Islet of Langerhans (tissue), 1 donor: ENCODE measurements around the gene TMEM30B.
A peak's percentile ranks its signal among the peaks of the same experiment; 100 is the strongest.
"Not testable (repeated sequence)": the region's sequence is repeated elsewhere in the genome, so short reads cannot be mapped to it uniquely, and the experiment has no call there.

Experiments
- FAIRE-seq: peaks from one replicate; lab custom pipeline; 2011; peaks lifted over from hg19 to GRCh38; lab: Jason Lieb, UNC

Gene TMEM30B

GRCh38 chr14:61281186-61281947, at the start of gene TMEM30B:
Gene TMEM30B (minus strand): TSS chr14:61281338. CDS start chr14:61281147, 191 bp downstream.
- FAIRE-seq = peak; percentile 91

- no peak for FAIRE-seq
Measured at GRCh38 chr14:61330511-61330910, 49.4 kb upstream of the TMEM30B start.

GRCh38 chr14:61329478-61330051, 48.4 kb upstream of the TMEM30B start:
- FAIRE-seq = no peak

DNA sequence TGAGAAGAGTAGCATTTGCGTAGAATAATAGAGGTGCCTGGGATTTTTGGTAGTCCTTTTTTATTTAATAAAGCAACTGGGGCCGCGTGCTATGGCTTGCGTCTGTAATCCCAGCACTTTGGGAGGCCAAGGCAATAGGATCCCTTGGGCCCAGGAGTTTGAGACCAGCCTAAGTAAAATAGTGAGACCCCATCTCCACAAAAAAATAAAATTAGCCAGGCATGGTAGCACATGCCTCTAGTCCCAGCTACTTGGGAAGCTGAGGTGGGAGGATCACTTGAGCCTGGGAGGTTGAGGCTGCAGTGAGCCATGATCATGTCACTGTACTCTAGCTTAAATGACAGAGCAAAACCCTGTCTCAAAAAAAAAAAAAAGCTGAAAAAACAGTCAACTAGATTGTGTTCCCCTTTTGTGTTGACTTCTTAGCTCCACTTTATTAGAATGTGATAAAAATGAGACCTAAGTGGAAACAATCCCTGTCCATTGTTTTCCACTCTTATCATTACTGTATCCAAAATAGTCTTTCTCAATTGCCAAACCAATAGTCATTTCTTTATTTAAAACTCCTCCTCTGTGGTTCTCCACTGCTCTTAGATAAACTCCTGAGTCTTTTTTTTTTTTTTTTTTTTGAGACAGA, 47.6 kb upstream of the TMEM30B start:
- no peak for FAIRE-seq

GRCh38 chr14:61326847-61327246, 45.7 kb upstream of the TMEM30B start:
- no peak for FAIRE-seq

DNA sequence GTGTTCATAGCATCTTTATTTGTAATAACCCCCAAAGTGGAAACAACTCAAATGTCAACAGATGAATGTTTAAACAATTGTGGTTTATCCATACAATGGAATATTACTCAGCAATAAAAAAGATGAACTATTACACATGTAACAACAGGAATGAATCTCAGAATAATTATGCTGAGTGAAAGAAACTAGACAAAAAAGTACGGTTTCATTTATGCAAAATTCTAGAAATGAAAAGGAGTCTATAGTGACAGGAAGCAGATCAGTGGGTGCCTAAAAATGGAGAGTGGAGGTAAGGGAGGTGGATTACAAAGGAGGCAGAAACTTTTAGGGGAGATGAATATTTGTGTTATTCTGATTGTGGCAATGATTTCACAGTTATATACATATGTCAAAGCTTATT, 45.0 kb upstream of the TMEM30B start:
- FAIRE-seq = no peak

GRCh38 chr14:61325166-61325565, 44.0 kb upstream of the TMEM30B start:
- FAIRE-seq = no peak

DNA sequence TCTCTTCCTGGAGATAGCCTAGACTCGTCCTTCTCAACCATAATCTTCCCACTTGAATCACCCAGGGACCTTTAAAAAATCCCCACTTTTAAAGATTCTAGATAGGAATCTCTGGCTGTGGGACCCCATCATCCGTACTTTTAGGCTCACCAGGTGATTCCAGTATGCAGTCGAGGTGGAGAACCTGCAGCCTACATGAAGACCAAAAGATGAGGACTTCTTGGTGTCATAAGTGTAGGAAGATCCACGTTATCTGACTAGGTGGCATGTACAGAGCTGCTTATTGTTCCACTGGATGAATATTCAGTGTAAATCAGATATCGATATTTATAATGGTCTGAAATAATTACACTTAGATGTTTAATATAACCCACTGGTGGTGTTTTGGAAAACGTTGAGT, 42.8 kb upstream of the TMEM30B start:
- FAIRE-seq = no peak

DNA sequence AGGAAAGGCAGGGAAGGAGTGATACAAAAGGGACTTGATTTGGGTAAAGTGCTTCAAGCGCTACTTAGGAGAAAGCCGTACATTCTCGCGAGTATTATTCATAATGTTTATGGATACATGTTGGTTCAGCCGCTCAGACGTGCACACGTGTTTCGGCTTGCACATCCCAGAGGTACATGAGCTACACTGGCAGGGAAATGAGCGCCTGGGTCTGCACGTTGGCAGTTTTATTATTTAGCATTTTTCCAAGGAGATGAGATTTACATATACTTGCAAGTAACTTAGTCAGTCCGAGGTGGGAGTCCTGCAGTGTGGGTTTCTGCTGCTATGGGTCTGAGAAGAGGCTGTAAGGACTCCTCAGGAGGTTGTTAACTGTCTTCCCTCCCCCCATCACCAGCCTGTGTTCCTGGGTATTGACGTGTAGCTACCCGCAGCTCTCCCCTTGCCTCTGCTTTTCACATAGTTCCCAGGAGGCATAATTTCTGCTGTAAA, 41.7 kb upstream of the TMEM30B start:
- FAIRE-seq = peak; percentile 70

- no peak for FAIRE-seq
Measured at GRCh38 chr14:61322011-61322798, 41.1 kb upstream of the TMEM30B start.

GRCh38 chr14:61321385-61322010, 40.4 kb upstream of the TMEM30B start, which contains the start of gene PRKCH:
Gene PRKCH (plus strand): TSS chr14:61321579. CDS start chr14:61322102, 523 bp downstream.
- FAIRE-seq = no peak

DNA sequence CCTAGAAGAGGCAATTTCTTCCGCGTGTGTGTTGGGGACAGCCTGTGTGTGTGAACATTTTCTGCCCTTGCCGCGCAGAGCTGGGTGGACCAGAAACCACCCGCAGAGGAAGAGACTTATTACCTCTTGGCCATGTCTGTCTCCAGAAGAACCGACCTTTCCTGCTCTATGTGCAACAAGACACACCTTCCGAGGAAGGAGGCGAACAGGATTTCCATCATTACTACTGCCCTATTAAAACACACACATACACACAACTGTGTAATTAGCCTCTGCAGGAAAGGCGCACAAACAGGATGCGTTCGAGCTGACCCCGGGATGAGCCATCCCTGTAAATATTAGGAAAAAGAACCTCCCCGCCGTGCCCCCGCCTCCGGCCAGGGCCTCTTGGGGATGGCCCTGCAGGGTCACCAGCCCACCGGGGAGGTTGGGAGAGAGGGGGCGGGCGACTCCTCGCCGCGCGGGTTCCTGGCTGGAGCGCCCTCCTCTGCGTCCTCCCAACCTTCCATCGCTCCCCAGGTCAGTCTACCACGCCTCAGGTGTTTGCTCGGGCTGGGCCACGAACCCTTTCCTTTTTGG, 39.8 kb upstream of the TMEM30B start:
- no peak for FAIRE-seq

- not testable (repeated sequence) for FAIRE-seq
Measured at GRCh38 chr14:61320170-61320569, 39.0 kb upstream of the TMEM30B start.

GRCh38 chr14:61319706-61320105, 38.6 kb upstream of the TMEM30B start:
- FAIRE-seq = no peak

DNA sequence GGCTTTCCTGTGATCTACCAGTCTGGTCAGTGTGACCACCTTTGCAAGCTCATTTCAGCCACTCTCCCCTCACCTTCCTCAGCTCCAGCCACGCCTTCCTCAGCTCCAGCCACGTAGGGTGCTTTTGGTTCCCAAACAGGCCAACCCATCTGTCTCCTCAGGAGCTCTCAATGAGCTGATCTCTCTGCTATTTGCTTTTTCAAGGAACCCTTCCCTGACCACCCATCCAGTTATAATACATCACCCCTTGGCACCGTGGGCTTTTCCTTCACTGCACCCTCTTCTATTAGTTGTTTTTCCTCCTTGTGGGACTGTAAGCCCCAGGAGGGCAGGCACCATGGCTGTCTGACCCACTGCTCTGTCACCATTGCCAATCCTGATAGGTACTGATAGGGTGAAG, 37.9 kb upstream of the TMEM30B start:
- FAIRE-seq = no peak

- no peak for FAIRE-seq
Measured at GRCh38 chr14:61315313-61315712, 34.2 kb upstream of the TMEM30B start.

GRCh38 chr14:61308701-61309100, 27.6 kb upstream of the TMEM30B start:
- FAIRE-seq = not testable (repeated sequence)

DNA sequence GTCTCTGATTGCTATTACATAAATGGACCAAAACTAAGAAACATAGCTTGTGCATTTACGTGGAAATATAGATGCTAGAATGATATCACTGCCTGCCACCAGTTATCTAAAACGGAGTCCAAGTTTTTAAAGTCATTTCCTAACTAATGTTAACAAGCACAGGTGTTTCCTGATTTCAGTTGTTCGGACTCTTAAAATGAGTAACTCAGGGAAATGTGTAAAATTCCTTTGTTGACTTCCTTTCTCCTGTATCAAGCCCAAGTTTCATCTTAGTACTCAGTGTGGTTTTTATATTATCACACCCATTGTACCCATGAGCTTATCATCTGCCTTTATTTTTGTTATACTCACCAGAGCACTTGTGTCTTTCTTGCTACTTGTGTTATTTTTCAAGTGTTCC, 27.1 kb upstream of the TMEM30B start:
- FAIRE-seq = no peak

DNA sequence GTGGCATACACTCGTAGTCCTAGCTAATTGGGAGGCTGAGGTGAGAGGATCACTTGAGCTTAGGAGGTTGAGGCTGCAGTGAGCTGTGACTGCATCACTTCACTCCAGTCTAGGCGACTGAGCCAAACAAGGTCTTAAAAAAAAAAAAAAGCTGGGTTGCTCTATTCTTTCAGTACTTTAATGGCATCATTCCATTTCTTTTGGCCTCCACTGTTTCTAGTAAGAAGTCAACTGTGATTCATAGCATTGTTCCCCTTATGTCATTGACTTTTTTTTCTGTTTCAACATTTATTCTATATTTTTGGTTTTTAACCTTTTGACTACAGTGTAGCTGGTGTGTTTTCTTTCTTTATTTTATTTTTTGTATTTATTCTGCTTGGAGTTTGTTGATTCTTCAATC, 23.6 kb upstream of the TMEM30B start:
- FAIRE-seq = no peak

DNA sequence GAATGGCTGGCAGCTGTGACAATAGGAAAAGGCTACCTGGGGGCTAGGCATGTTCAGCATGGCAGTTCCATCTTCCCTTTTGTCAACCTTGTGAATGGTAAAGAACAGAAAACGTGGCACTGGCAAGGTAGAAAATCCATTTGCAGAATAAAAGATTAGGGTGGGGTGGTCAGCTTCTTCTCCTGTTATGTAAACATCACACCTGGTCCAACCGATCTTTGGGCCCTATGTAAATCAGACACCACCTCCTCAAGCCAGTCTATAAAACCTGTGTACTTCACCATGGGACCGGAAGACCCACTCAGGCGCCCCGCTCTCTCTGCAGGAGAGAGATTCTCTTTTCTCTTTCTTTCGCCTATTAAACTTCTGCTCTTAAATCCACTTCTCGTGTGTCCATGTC, 19.6 kb upstream of the TMEM30B start:
- FAIRE-seq = no peak

GRCh38 chr14:61300209-61300608, 19.1 kb upstream of the TMEM30B start:
- FAIRE-seq = no peak

DNA sequence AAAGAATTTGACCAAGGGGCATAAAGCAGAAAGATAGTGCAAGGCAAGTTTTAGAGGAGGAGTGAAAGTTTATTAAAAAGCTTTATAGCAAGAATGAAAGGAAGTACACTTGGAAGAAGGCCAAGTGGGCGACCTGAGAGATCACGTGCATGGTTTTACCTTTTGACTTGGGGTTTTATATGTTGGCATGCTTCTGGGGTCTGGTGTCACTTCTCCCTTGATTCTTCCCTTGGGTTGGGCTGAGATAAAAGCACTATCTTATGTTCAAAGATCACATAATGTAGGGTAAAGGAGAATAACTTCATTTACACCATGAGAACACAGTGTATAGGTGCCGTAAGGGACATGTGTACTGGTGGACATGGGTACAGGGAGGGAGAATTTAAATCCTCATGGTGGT, 17.7 kb upstream of the TMEM30B start:
- no peak for FAIRE-seq
